ENCODE data around the gene EIF5A. TPM values are rescaled to one million over a fixed set of nuclear protein-coding genes. Genes with fewer than 3 reads are reported as not detected.

The EIF5A gene
- total and polyA plus RNA-seq, 8 donors: 86.9 to 438 (median 163) TPM

DNA sequence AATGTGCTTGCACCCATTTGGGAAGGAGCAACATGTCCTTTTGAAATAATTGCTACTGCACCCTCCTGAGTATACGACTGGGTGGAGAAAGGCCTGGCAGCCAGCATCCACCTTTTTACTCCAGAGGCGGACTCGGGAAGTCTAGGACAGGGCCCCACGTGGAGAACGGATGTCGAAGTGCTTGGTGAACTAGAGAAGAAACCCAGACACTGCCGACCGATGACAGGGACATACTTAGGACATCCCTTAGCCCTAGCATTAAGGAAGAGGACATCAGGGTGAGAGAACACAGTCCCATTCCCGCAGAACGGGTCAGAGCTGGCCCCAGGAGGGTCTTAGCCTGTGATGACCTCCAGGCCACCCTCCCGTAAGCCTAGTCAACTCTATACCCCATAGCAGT lies 16.7 kb upstream of the EIF5A start:
- TF ChIP-seq EP300 (IDR thresholded peaks at IDR 0.05): no peak
- TF ChIP-seq POLR2AphosphoS5 (IDR thresholded peaks at IDR 0.05): no peak
- TF ChIP-seq, protein P1, sequence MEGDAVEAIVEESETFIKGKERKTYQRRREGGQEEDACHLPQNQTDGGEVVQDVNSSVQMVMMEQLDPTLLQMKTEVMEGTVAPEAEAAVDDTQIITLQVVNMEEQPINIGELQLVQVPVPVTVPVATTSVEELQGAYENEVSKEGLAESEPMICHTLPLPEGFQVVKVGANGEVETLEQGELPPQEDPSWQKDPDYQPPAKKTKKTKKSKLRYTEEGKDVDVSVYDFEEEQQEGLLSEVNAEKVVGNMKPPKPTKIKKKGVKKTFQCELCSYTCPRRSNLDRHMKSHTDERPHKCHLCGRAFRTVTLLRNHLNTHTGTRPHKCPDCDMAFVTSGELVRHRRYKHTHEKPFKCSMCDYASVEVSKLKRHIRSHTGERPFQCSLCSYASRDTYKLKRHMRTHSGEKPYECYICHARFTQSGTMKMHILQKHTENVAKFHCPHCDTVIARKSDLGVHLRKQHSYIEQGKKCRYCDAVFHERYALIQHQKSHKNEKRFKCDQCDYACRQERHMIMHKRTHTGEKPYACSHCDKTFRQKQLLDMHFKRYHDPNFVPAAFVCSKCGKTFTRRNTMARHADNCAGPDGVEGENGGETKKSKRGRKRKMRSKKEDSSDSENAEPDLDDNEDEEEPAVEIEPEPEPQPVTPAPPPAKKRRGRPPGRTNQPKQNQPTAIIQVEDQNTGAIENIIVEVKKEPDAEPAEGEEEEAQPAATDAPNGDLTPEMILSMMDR (IDR thresholded peaks at IDR 0.05): no peak
- no peak for TF ChIP-seq POLR2A (IDR thresholded peaks at IDR 0.05)
- Histone ChIP-seq H3K9me3 (no peaks in the 10 kb centered on the region), H3K27ac (no peak overlapping the region), H3K27me3 (peaks cover 0 to 79% (median 28%) of the 10 kb centered on the region in 3 donors), H3K4me1 (peaks cover 20 to 40% (median 32%) of the 10 kb centered on the region in 4 donors), H3K36me3 (peaks cover 0 to 2% (median under 1%) of the 10 kb centered on the region in 4 donors), H3K4me3 (no peak overlapping the region)
- no peak for DNase-seq
- 79 to 89% (median 86%) methylated on average over 6 to 11 of the region's 11 CpGs for WGBS, 5 donors
- intact Hi-C loops (cut with DNase I; ENCODE audit: low total_unique reads): no loop called here

DNA sequence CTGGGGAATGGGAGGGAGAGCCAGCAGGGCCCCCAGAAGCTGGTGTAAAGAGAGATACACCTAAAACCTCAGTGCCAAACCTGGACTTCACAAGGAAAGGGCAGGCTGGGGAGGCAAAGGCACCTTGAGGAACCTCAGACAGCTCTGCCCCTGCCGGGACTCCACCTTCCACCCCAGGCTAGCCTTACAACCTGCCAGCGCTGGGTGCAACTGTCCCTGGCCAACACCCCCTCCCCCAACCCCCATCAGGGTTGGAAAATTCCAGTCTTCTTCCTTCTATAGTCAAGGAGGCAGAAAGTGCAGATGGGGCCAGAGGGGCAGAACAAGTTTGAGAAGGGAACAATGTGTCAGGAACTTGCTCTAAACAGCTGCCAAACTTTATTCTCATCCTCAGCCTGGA lies 15.2 kb upstream of the EIF5A start:
- TF ChIP-seq, protein P1 (IDR thresholded peaks at IDR 0.05): no peak
- TF ChIP-seq POLR2AphosphoS5 (IDR thresholded peaks at IDR 0.05) (no peak), POLR2A (IDR thresholded peaks at IDR 0.05) (no peak), EP300 (IDR thresholded peaks at IDR 0.05) (no peak)
- Histone ChIP-seq H3K4me1 (peaks cover 31 to 51% (median 44%) of the 10 kb centered on the region in 4 donors), H3K27ac (no peak overlapping the region), H3K36me3 (no peaks in the 10 kb centered on the region), H3K4me3 (no peak overlapping the region), H3K9me3 (no peaks in the 10 kb centered on the region), H3K27me3 (peaks cover 0 to 87% (median 28%) of the 10 kb centered on the region in 3 donors)
- WGBS, 5 donors: 65 to 87% (median 72%) methylated on average over 2 of the region's 2 CpGs
- no peak for DNase-seq
- intact Hi-C loops (cut with DNase I; ENCODE audit: low total_unique reads): no loop called here

DNA sequence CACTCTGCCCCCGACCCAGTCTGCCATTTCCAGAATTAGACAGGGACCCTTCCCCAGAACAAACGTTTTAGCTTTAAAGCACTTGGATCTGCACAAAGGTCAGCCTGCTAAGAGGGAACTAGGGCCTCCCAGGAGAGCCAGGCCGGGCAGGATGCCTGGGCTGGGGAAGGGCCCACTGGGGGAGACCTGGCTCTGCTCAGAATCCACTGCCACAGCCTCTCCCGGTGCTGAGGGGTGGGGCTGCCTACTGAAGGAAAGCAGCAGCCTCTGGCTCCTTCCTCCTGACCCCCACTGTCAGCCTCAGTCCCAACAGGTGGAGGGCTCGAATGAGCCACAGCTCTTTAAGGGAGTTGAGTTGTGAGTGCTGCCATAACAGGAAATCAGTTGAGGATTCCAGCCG lies 14.7 kb upstream of the EIF5A start:
- H3K4me1 ChIP-seq: peaks cover 31 to 51% (median 44%) of the 10 kb centered on the region in 4 donors
- H3K27ac ChIP-seq: peak overlapping the region in 2 of 5 donors; percentile 13 to 46
- H3K27me3 ChIP-seq: peaks cover 0 to 90% (median 28%) of the 10 kb centered on the region in 3 donors
- no peak overlapping the region for H3K4me3 ChIP-seq
- intact Hi-C loops (cut with DNase I; ENCODE audit: low total_unique reads): no loop called here
- H3K9me3 ChIP-seq: no peaks in the 10 kb centered on the region
- peak in 1 of 2 donors; percentile 73 for DNase-seq
- H3K36me3 ChIP-seq: no peaks in the 10 kb centered on the region
- WGBS, 5 donors: 24 to 45% (median 31%) methylated on average over 6 of the region's 6 CpGs
- TF ChIP-seq POLR2A (IDR thresholded peaks at IDR 0.05) (no peak), EP300 (IDR thresholded peaks at IDR 0.05) (no peak), POLR2AphosphoS5 (IDR thresholded peaks at IDR 0.05) (no peak)
- TF ChIP-seq, protein P1 (IDR thresholded peaks at IDR 0.05): no peak

DNA sequence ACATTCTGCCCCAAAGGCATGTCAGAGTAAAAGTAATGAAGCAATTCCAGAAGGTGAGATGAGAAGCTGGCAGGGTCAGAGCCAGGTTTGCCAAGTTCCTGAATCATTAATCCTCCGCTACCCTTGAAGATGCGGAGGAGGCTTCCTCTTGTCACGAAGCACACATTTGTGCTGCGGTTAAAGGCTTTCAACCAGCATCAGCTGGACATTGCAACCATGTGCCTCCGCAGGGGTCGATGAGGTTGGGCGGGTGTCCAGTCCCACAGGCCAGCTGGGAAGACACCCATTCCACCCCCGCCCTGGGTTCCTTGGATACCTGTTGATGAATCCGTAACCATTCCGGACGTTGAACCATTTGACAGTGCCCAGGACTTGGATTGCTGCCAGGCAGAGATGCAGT lies 14.3 kb upstream of the EIF5A start:
- Histone ChIP-seq H3K36me3 (no peaks in the 10 kb centered on the region), H3K4me1 (peaks cover 31 to 51% (median 44%) of the 10 kb centered on the region in 4 donors), H3K27ac (peak overlapping the region in 2 of 5 donors; percentile 13 to 46), H3K27me3 (peaks cover 0 to 90% (median 28%) of the 10 kb centered on the region in 3 donors), H3K9me3 (no peaks in the 10 kb centered on the region), H3K4me3 (no peak overlapping the region)
- intact Hi-C loops (cut with DNase I; ENCODE audit: low total_unique reads): no loop called here
- DNase-seq: no peak
- TF ChIP-seq EP300 (IDR thresholded peaks at IDR 0.05): no peak
- TF ChIP-seq, protein P1 (IDR thresholded peaks at IDR 0.05): no peak
- TF ChIP-seq POLR2AphosphoS5 (IDR thresholded peaks at IDR 0.05): no peak
- no peak for TF ChIP-seq POLR2A (IDR thresholded peaks at IDR 0.05)
- WGBS, 5 donors: 83 to 95% (median 89%) methylated on average over 10 to 11 of the region's 11 CpGs
